Keratinocyte (primary cell): ENCODE results near the gene MMP23B. TPM values are rescaled to one million over a fixed set of nuclear protein-coding genes. Genes with fewer than 3 reads are reported as not detected.

ENCODE experiments used
- DNase-seq: peaks from one replicate; pipeline ENCODE4 v3.0.0-alpha.2; 2011; ENCODE audit warnings: low read depth, missing footprints, low spot score
- FAIRE-seq: peaks from 2 replicates; lab custom pipeline; 2011; peaks lifted over from hg19 to GRCh38; lab: Jason Lieb, UNC
- H2AFZ ChIP-seq: 2 replicates; pipeline ENCODE4 v1.6.0; 2012; ENCODE audit warnings: low read length, control low read depth, inconsistent platforms; ENCODE audit not compliant: control insufficient read depth
- H3K27ac ChIP-seq: 2 replicates; pipeline ENCODE4 v1.5.1; 2011; ENCODE audit warnings: low read length; ENCODE audit not compliant: control insufficient read depth, insufficient read depth
- H3K27me3 ChIP-seq: 3 replicates; pipeline ENCODE4 v1.6.0; 2011; ENCODE audit warnings: low read length; ENCODE audit not compliant: control insufficient read depth, insufficient read depth; ENCODE audit errors: extremely low read depth
- H3K36me3 ChIP-seq, 2 experiments: 2 replicates in 1 of 2; 3 replicates in 1 of 2; pipeline ENCODE4 v1.5.1; 2011; ENCODE audit warnings: low read length in 2 of 2, mild to moderate bottlenecking in 1 of 2; ENCODE audit not compliant: control insufficient read depth in 2 of 2, insufficient read depth in 2 of 2; ENCODE audit errors: extremely low read depth in 1 of 2
- H3K4me1 ChIP-seq: 3 replicates; pipeline ENCODE4 v1.5.1; 2011; ENCODE audit warnings: low read length; ENCODE audit not compliant: control insufficient read depth, insufficient read depth; ENCODE audit errors: extremely low read depth
- H3K4me2 ChIP-seq: 3 replicates; pipeline ENCODE4 v1.6.0; 2011; ENCODE audit warnings: low read depth, low read length; ENCODE audit not compliant: control insufficient read depth, insufficient read depth; ENCODE audit errors: extremely low read depth
- H3K4me3 ChIP-seq, 3 experiments: fragments of 200-600 bp in 1 of 3; sonication (generic) in 1 of 3; 2 replicates in 2 of 3; 3 replicates in 1 of 3; pipeline ENCODE4 v1.5.1; 2011 to 2016; ENCODE audit warnings: low read length in 3 of 3, mild to moderate bottlenecking in 3 of 3, control low read depth in 2 of 3, inconsistent platforms in 1 of 3, low read depth in 1 of 3, mixed read lengths in 1 of 3, mixed run types in 1 of 3, moderate library complexity in 1 of 3; ENCODE audit not compliant: control insufficient read depth in 2 of 3, insufficient read depth in 2 of 3; ENCODE audit errors: extremely low read depth in 1 of 3
- H3K79me2 ChIP-seq: 2 replicates; pipeline ENCODE4 v1.6.0; 2012; ENCODE audit warnings: low read length; ENCODE audit not compliant: control insufficient read depth, insufficient read depth
- H3K9ac ChIP-seq: 3 replicates; pipeline ENCODE4 v1.6.0; 2011; ENCODE audit warnings: low read length; ENCODE audit not compliant: control insufficient read depth, insufficient read depth; ENCODE audit errors: extremely low read depth
- H3K9me1 ChIP-seq: 3 replicates; pipeline ENCODE4 v1.6.0; 2011; ENCODE audit warnings: low read length; ENCODE audit not compliant: control insufficient read depth, insufficient read depth; ENCODE audit errors: extremely low read depth
- H3K9me3 ChIP-seq: 2 replicates; pipeline ENCODE4 v1.5.1; 2012; ENCODE audit warnings: low read depth, low read length; ENCODE audit not compliant: control insufficient read depth
- H4K20me1 ChIP-seq: 3 replicates; pipeline ENCODE4 v1.6.0; 2011; ENCODE audit warnings: low read length; ENCODE audit not compliant: control insufficient read depth, insufficient read depth; ENCODE audit errors: extremely low read depth
- EZH2 ChIP-seq: IDR thresholded peaks from one replicate; pipeline ENCODE4 v1.6.1; 2012; ENCODE audit warnings: inconsistent platforms, mild to moderate bottlenecking, low read length, moderate library complexity
- dilution Hi-C: fragments of 300-500 bp; cut with MboI; formaldehyde crosslinking; loops from one replicate; pipeline ENCODE4 v1.7.0; 2020; ENCODE audit warnings: low sequenced_read_pairs; ENCODE audit not compliant: extremely low pct_ligation_motif_present
- polyA plus RNA-seq, 5 experiments: library from polyadenylated mRNA; depleted of rRNA in 3 of 5; stranded (reverse) in 3 of 5; stranded (forward) in 1 of 5; unstranded in 1 of 5; fragments of >200 nt; gene quantifications; 1 replicate in 1 of 5; 2 replicates in 3 of 5; 3 replicates in 1 of 5; pipeline versions ENCODE4 v1.2.1 to v1.2.3, GENCODE V29; 2011 to 2012; ENCODE audit warnings: missing spikeins in 2 of 5, low read depth in 1 of 5, low replicate concordance in 1 of 5
- TF ChIP-seq, protein P1 (sequence below), 3 experiments: IDR thresholded peaks in 1 of 3; conservative IDR thresholded peaks in 1 of 3; optimal IDR thresholded peaks in 1 of 3; 2 replicates in 2 of 3; 3 replicates in 1 of 3; pipeline versions ENCODE3 to v1.5.1; 2011; ENCODE audit warnings: low read length in 3 of 3, mild to moderate bottlenecking in 3 of 3, moderate library complexity in 2 of 3, control low read depth in 1 of 3, inconsistent platforms in 1 of 3; ENCODE audit not compliant: insufficient read depth in 2 of 3; ENCODE audit errors: extremely low read depth in 1 of 3

MMP23B gene
- polyA plus RNA-seq, 1 donor (not counting 4 experiments of a cell fraction or from before 2014, with no cell fraction given): not detected

DNA sequence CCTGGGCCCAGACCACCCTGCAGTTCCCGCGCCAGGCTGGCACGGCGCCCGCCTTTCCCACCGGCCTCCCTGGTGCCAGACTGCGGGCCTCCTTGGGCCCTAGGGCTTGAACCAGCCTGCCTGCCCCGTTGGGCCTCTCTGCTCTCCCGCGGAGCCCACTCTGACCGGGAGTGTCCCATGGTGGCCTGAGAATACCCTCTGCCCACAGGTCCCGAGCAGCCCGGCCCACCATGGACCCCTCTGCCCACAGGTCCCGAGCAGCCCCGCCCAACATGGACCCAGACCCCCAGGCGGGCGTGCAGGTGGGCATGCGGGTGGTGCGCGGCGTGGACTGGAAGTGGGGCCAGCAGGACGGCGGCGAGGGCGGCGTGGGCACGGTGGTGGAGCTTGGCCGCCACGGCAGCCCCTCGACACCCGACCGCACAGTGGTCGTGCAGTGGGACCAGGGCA, 8.8 kb upstream of the MMP23B start:
- H3K9ac ChIP-seq: no peak overlapping the region
- no peak overlapping the region for H3K27ac ChIP-seq
- DNase-seq (no peak), FAIRE-seq (no peak)
- dilution Hi-C loops: no loop called here
- no peak overlapping the region for H3K4me3 ChIP-seq
- no peaks in the 10 kb centered on the region for H3K79me2 ChIP-seq
- H3K36me3 ChIP-seq: no peaks in the 10 kb centered on the region
- H3K27me3 ChIP-seq: no peaks in the 10 kb centered on the region
- H3K4me2 ChIP-seq: no peak overlapping the region
- TF ChIP-seq, protein P1, sequence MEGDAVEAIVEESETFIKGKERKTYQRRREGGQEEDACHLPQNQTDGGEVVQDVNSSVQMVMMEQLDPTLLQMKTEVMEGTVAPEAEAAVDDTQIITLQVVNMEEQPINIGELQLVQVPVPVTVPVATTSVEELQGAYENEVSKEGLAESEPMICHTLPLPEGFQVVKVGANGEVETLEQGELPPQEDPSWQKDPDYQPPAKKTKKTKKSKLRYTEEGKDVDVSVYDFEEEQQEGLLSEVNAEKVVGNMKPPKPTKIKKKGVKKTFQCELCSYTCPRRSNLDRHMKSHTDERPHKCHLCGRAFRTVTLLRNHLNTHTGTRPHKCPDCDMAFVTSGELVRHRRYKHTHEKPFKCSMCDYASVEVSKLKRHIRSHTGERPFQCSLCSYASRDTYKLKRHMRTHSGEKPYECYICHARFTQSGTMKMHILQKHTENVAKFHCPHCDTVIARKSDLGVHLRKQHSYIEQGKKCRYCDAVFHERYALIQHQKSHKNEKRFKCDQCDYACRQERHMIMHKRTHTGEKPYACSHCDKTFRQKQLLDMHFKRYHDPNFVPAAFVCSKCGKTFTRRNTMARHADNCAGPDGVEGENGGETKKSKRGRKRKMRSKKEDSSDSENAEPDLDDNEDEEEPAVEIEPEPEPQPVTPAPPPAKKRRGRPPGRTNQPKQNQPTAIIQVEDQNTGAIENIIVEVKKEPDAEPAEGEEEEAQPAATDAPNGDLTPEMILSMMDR (optimal IDR thresholded peaks at IDR 0.05 in 1 of 3, IDR thresholded peaks at IDR 0.05 in 1 of 3, conservative IDR thresholded peaks at IDR 0.05 in 1 of 3; ENCODE audit: extremely low read depth in 1 of 3, insufficient read depth in 2 of 3, low read length in 3 of 3): no peak
- TF ChIP-seq EZH2: no peak
- no peaks in the 10 kb centered on the region for H4K20me1 ChIP-seq
- H3K4me1 ChIP-seq: peaks cover 9% of the 10 kb centered on the region
- no peaks in the 10 kb centered on the region for H3K9me1 ChIP-seq
- H2AFZ ChIP-seq: no peak overlapping the region
- no peaks in the 10 kb centered on the region for H3K9me3 ChIP-seq

DNA sequence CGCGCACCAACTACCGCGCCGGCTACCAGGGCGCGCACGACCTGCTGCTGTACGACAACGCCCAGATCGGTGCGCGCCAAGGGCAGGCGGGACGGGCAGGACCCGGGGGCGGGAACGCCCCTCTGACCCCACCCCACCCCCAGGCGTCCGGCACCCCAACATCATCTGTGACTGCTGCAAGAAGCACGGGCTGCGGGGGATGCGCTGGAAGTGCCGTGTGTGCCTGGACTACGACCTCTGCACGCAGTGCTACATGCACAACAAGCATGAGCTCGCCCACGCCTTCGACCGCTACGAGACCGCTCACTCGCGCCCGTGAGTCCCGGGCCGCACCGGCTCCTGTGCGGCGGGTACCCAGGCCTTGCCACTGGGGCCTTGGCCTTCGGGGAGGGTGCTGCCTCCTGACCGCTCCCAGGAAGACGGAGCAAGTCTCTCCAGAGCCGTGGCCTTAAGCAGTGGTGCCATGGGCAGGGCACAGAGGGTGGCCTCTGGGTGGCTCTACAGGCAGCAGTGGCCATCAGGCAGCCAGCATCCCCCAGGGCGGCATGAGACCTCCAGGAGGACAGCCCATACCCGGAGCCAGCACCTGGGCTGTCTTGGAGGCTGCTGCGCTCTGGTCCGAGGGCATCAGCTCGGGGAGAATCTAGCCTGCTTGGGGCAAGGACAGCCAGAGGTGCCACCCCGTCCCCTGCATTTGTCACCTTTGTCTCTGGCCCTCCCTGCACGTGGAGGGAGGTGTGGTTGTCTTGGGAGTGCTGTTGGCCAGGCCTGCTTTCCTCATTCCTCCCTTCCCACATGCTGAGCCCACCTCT, 8.1 kb upstream of the MMP23B start:
- Histone ChIP-seq H3K4me1 (peaks cover 16% of the 10 kb centered on the region), H3K27ac (no peak overlapping the region), H4K20me1 (no peaks in the 10 kb centered on the region), H3K36me3 (no peaks in the 10 kb centered on the region), H3K4me3 (no peak overlapping the region), H3K9me3 (no peaks in the 10 kb centered on the region), H3K4me2 (no peak overlapping the region), H3K27me3 (no peaks in the 10 kb centered on the region), H3K9ac (no peak overlapping the region), H2AFZ (no peak overlapping the region), H3K79me2 (no peaks in the 10 kb centered on the region), H3K9me1 (no peaks in the 10 kb centered on the region)
- dilution Hi-C loops: no loop called here
- DNase-seq (no peak), FAIRE-seq (no peak)
- TF ChIP-seq, protein P1 (optimal IDR thresholded peaks at IDR 0.05 in 1 of 3, IDR thresholded peaks at IDR 0.05 in 1 of 3, conservative IDR thresholded peaks at IDR 0.05 in 1 of 3; ENCODE audit: extremely low read depth in 1 of 3, insufficient read depth in 2 of 3, low read length in 3 of 3): no peak
